HepG2 (cell line): Measurements from ENCODE around the gene VAMP8.

Experiments
- CTCF ChIP-seq: sonication (generic); formaldehyde crosslinking; IDR thresholded peaks from 2 replicates; pipeline ENCODE4 v1.5.0; 2020; ENCODE audit warnings: mild to moderate bottlenecking, missing genetic modification reagents, moderate library complexity
- GABPA ChIP-seq, 2 experiments: IDR thresholded peaks; 2 replicates each; pipeline ENCODE4 v1.6.1; 2011 to 2016; ENCODE audit warnings: low read depth in 2 of 2, low read length in 1 of 2, missing biosample characterization in 1 of 2, missing genetic modification characterization in 1 of 2
- HDAC2 ChIP-seq: sonication (generic); formaldehyde crosslinking; IDR thresholded peaks from 2 replicates; pipeline ENCODE4 v1.4.0; 2020; ENCODE audit warnings: missing genetic modification reagents
- NFE2L1 ChIP-seq: sonication (generic); formaldehyde crosslinking; IDR thresholded peaks from 2 replicates; pipeline ENCODE4 v1.4.0; 2020; ENCODE audit warnings: missing genetic modification reagents, mild to moderate bottlenecking, borderline replicate concordance
- POLR2A ChIP-seq, 2 experiments: IDR thresholded peaks; 2 replicates each; pipeline ENCODE4 v1.6.1; 2011; ENCODE audit warnings: low read depth in 2 of 2, low read length in 2 of 2, mild to moderate bottlenecking in 1 of 2, moderate library complexity in 1 of 2; ENCODE audit not compliant: insufficient read depth in 1 of 2
- SUZ12 ChIP-seq: fragments of 150-350 bp; IDR thresholded peaks from 2 replicates; pipeline ENCODE4 v1.6.1; 2014; ENCODE audit warnings: low read depth, low read length
- TFAP4 ChIP-seq: sonication (generic); IDR thresholded peaks from 2 replicates; pipeline ENCODE4 v1.6.1; 2016; ENCODE audit warnings: low read depth, borderline replicate concordance
- YY1 ChIP-seq: IDR thresholded peaks from 2 replicates; pipeline ENCODE4 v1.6.1; 2011; ENCODE audit warnings: low read length, low read depth, moderate library complexity, mild to moderate bottlenecking; ENCODE audit not compliant: insufficient read depth, insufficient replicate concordance
- ZBTB39 ChIP-seq: sonication (generic); formaldehyde crosslinking; IDR thresholded peaks from 2 replicates; pipeline ENCODE4 v1.5.0; 2020; ENCODE audit warnings: missing genetic modification reagents
- ZNF766 ChIP-seq: sonication (generic); formaldehyde crosslinking; IDR thresholded peaks from 2 replicates; pipeline ENCODE4 v1.5.0; 2020; ENCODE audit warnings: missing genetic modification reagents, borderline replicate concordance
- ZSCAN20 ChIP-seq: sonication (generic); formaldehyde crosslinking; IDR thresholded peaks from 2 replicates; pipeline ENCODE4 v1.4.0; 2020; ENCODE audit warnings: missing genetic modification reagents, mild to moderate bottlenecking, borderline replicate concordance

GRCh38 chr2:85623991-85624390 is 46.6 kb downstream of the VAMP8 start:
- TF ChIP-seq POLR2A (IDR thresholded peaks at IDR 0.05; ENCODE audit: insufficient read depth in 1 of 2, low read depth in 2 of 2, low read length in 2 of 2), result no peak
- TF ChIP-seq CTCF (CRISPR knock-in tag), result no peak
- TF ChIP-seq ZBTB39 (CRISPR knock-in tag), result no peak
- TF ChIP-seq GABPA (IDR thresholded peaks at IDR 0.05; ENCODE audit: low read depth, low read length), result no peak
- TF ChIP-seq GABPA (CRISPR knock-in tag; IDR thresholded peaks at IDR 0.05; ENCODE audit: low read depth), result no peak
- no peak for TF ChIP-seq ZSCAN20
- TF ChIP-seq SUZ12, result no peak
- TF ChIP-seq ZNF766 (CRISPR knock-in tag), result no peak
- TF ChIP-seq YY1, result no peak
- TF ChIP-seq HDAC2, result no peak
- no peak for TF ChIP-seq TFAP4
- TF ChIP-seq NFE2L1 (CRISPR knock-in tag), result no peak
